ENCODE measurements around the gene TSPAN9.

TSPAN9 gene

DNA sequence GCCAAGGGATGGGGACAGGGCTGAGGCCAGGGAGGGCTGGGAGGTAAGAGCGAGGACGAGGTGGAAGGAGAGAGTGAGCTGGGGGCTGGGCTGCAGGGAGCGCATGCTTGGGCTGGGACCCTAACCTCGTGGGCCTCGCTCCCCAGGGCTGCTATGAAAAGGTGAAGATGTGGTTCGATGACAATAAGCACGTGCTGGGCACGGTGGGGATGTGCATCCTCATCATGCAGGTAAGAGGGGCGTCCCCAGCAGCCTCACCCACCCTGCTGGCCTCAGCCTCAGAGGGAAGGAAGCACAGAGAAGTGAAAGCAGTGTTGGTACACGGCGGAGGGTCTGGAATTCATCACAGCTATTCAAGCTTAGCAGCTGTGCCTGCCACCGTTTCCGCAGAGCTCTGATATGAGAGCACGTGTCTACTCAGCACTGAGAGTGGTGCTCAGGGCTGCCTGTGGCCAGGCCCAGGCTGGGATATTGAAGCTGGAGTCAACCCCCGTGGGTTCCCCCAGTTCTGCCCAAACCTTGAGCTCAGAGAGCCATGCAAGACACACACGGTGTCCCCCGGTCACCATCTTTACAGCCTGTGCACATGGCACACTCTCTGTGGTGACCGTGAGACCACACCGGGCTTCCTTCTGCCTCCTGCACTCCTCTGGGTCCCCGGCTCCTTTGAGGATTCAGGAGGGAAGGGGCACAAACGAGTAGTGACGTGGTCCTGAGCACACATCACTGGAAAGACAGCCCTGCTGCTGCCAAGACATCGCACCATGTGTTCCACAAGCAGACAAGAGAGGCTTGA is 204.6 kb downstream of the TSPAN9 start:
- Histone ChIP-seq H3K79me2 (ENCODE audit: control insufficient read depth, insufficient read depth, low read length) (no peaks in the 10 kb centered on the region), H3K4me3 (ENCODE audit: low read length) (no peak overlapping the region), H3K56ac (ENCODE audit: low read length) (no peak overlapping the region), H3K27ac (ENCODE audit: low read depth, low read length) (no peak overlapping the region), H3K4me1 (ENCODE audit: control insufficient read depth, low read depth, low read length) (no peaks in the 10 kb centered on the region), H3K36me3 (ENCODE audit: control insufficient read depth, insufficient read depth, low read length) (no peaks in the 10 kb centered on the region), H3K18ac (ENCODE audit: low read length) (no peak overlapping the region), H3K4ac (ENCODE audit: low read depth, low read length) (no peak overlapping the region), H3K23ac (ENCODE audit: low read length) (no peak overlapping the region), H4K5ac (ENCODE audit: low read length) (no peak overlapping the region), H2BK5ac (ENCODE audit: low read length) (no peak overlapping the region), H2BK120ac (ENCODE audit: low read depth, low read length) (no peak overlapping the region), H3K4me2 (ENCODE audit: low read length) (no peak overlapping the region), H3K79me1 (ENCODE audit: low read length) (no peaks in the 10 kb centered on the region), H4K8ac (ENCODE audit: low read depth, low read length) (no peak overlapping the region), H2BK15ac (replicated peaks; ENCODE audit: low read depth) (no peak overlapping the region), H2AK5ac (ENCODE audit: low read length) (no peak overlapping the region), H3K27me3 (ENCODE audit: insufficient read depth, low read length, poor library complexity) (no peaks in the 10 kb centered on the region), H3K9ac (ENCODE audit: low read length) (no peak overlapping the region)
- no CpG with 5 or more reads among the region's 23 CpGs for WGBS (ENCODE audit: extremely low coverage, insufficient coverage, low lambda C conversion rate)
- no peak for DNase-seq

DNA sequence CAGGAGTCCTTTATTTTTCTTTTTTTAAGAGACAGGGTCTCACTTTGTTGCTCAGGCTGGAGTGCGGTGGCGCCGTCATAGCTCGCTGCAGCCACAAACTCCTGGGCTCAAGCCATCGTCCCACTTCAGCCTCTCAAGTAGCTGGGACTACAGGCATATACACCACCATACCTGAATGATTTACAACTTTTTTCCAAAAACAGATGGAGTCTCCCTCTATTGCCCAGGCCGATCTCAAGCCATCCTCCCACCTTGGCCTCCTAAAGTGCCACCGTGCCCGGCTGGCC is 205.1 kb downstream of the TSPAN9 start:
- no peak overlapping the region for H3K4me2 ChIP-seq (ENCODE audit: low read length)
- H3K56ac ChIP-seq (ENCODE audit: low read length): no peak overlapping the region
- H3K4me1 ChIP-seq (ENCODE audit: control insufficient read depth, low read depth, low read length): no peaks in the 10 kb centered on the region
- H2AK5ac ChIP-seq (ENCODE audit: low read length): no peak overlapping the region
- H2BK15ac ChIP-seq (replicated peaks; ENCODE audit: low read depth): no peak overlapping the region
- H3K27me3 ChIP-seq (ENCODE audit: insufficient read depth, low read length, poor library complexity): no peaks in the 10 kb centered on the region
- H3K36me3 ChIP-seq (ENCODE audit: control insufficient read depth, insufficient read depth, low read length): no peaks in the 10 kb centered on the region
- no peak overlapping the region for H4K5ac ChIP-seq (ENCODE audit: low read length)
- no peak overlapping the region for H2BK120ac ChIP-seq (ENCODE audit: low read depth, low read length)
- no peaks in the 10 kb centered on the region for H3K79me1 ChIP-seq (ENCODE audit: low read length)
- H2BK5ac ChIP-seq (ENCODE audit: low read length): no peak overlapping the region
- DNase-seq: no peak
- H4K8ac ChIP-seq (ENCODE audit: low read depth, low read length): no peak overlapping the region
- no CpG with 5 or more reads among the region's 8 CpGs for WGBS (ENCODE audit: extremely low coverage, insufficient coverage, low lambda C conversion rate)
- no peak overlapping the region for H3K9ac ChIP-seq (ENCODE audit: low read length)
- H3K4me3 ChIP-seq (ENCODE audit: low read length): no peak overlapping the region
- H3K18ac ChIP-seq (ENCODE audit: low read length): no peak overlapping the region
- H3K79me2 ChIP-seq (ENCODE audit: control insufficient read depth, insufficient read depth, low read length): no peaks in the 10 kb centered on the region
- no peak overlapping the region for H3K27ac ChIP-seq (ENCODE audit: low read depth, low read length)
- H3K23ac ChIP-seq (ENCODE audit: low read length): no peak overlapping the region
- H3K4ac ChIP-seq (ENCODE audit: low read depth, low read length): no peak overlapping the region

DNA sequence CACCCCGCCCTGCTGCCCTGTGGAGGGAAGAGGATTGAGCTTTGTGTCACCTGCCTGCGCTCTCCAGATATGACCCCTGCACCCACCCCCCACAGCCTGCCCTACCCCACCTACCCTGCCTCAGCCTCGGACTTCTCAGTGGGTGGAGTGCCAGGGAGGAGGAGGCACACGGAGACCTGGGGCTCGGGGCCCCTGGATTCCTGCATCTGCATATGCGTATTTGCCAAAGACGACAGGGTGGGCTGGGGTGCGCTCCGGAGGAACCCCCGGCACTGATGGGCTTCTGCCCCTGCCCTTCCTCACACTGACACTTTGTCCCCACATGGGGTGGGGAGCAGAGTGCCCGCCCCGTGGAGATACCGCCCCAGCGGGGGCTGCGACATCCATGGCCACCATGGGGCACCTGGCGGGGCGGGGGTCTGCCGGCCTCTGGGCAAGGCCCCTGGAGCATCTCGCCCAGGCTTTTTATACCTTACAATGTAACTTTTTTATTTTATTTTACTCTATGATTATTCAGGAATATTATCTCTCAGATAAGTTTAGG is 206.0 kb downstream of the TSPAN9 start:
- no peak overlapping the region for H3K4me3 ChIP-seq (ENCODE audit: low read length)
- H3K4me1 ChIP-seq (ENCODE audit: control insufficient read depth, low read depth, low read length): no peaks in the 10 kb centered on the region
- H3K56ac ChIP-seq (ENCODE audit: low read length): no peak overlapping the region
- H3K23ac ChIP-seq (ENCODE audit: low read length): no peak overlapping the region
- H2BK5ac ChIP-seq (ENCODE audit: low read length): no peak overlapping the region
- H3K79me2 ChIP-seq (ENCODE audit: control insufficient read depth, insufficient read depth, low read length): no peaks in the 10 kb centered on the region
- no peaks in the 10 kb centered on the region for H3K36me3 ChIP-seq (ENCODE audit: control insufficient read depth, insufficient read depth, low read length)
- no peak overlapping the region for H2AK5ac ChIP-seq (ENCODE audit: low read length)
- no peak overlapping the region for H3K27ac ChIP-seq (ENCODE audit: low read depth, low read length)
- no peak overlapping the region for H4K8ac ChIP-seq (ENCODE audit: low read depth, low read length)
- H3K27me3 ChIP-seq (ENCODE audit: insufficient read depth, low read length, poor library complexity): no peaks in the 10 kb centered on the region
- H4K5ac ChIP-seq (ENCODE audit: low read length): no peak overlapping the region
- no peak overlapping the region for H3K4ac ChIP-seq (ENCODE audit: low read depth, low read length)
- H2BK15ac ChIP-seq (replicated peaks; ENCODE audit: low read depth): no peak overlapping the region
- DNase-seq: no peak
- no peak overlapping the region for H2BK120ac ChIP-seq (ENCODE audit: low read depth, low read length)
- H3K18ac ChIP-seq (ENCODE audit: low read length): no peak overlapping the region
- no peaks in the 10 kb centered on the region for H3K79me1 ChIP-seq (ENCODE audit: low read length)
- H3K9ac ChIP-seq (ENCODE audit: low read length): no peak overlapping the region
- WGBS (ENCODE audit: extremely low coverage, insufficient coverage, low lambda C conversion rate): no CpG with 5 or more reads among the region's 19 CpGs
- H3K4me2 ChIP-seq (ENCODE audit: low read length): no peak overlapping the region

DNA sequence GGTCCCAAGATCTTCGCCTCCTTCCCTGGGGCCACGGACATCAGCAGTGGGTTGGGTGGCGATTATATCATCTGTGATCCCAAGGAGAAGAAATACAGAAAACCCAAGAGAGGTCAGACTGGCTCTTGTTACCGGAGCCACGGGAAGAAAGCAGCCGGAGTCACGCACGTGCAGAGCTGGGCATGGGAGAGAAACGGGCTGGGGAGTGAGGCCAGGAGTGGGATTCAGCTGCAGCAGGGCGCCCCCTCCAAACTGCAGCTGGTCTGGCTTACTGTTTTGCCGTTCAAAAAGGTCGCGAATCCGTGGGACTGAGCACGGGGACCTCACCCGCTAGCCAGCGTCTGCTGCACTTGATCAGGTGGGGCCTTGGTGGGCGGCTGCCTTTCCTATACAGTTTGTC is 207.2 kb downstream of the TSPAN9 start:
- H3K56ac ChIP-seq (ENCODE audit: low read length): no peak overlapping the region
- H3K9ac ChIP-seq (ENCODE audit: low read length): no peak overlapping the region
- no peak overlapping the region for H2BK5ac ChIP-seq (ENCODE audit: low read length)
- WGBS (ENCODE audit: extremely low coverage, insufficient coverage, low lambda C conversion rate): no CpG with 5 or more reads among the region's 18 CpGs
- H3K23ac ChIP-seq (ENCODE audit: low read length): no peak overlapping the region
- no peak overlapping the region for H2BK120ac ChIP-seq (ENCODE audit: low read depth, low read length)
- H4K8ac ChIP-seq (ENCODE audit: low read depth, low read length): no peak overlapping the region
- no peak for DNase-seq
- no peaks in the 10 kb centered on the region for H3K27me3 ChIP-seq (ENCODE audit: insufficient read depth, low read length, poor library complexity)
- H3K79me1 ChIP-seq (ENCODE audit: low read length): no peaks in the 10 kb centered on the region
- H3K18ac ChIP-seq (ENCODE audit: low read length): no peak overlapping the region
- no peak overlapping the region for H3K27ac ChIP-seq (ENCODE audit: low read depth, low read length)
- H3K4ac ChIP-seq (ENCODE audit: low read depth, low read length): no peak overlapping the region
- no peaks in the 10 kb centered on the region for H3K4me1 ChIP-seq (ENCODE audit: control insufficient read depth, low read depth, low read length)
- no peaks in the 10 kb centered on the region for H3K79me2 ChIP-seq (ENCODE audit: control insufficient read depth, insufficient read depth, low read length)
- H4K5ac ChIP-seq (ENCODE audit: low read length): no peak overlapping the region
- no peaks in the 10 kb centered on the region for H3K36me3 ChIP-seq (ENCODE audit: control insufficient read depth, insufficient read depth, low read length)
- no peak overlapping the region for H2BK15ac ChIP-seq (replicated peaks; ENCODE audit: low read depth)
- no peak overlapping the region for H2AK5ac ChIP-seq (ENCODE audit: low read length)
- no peak overlapping the region for H3K4me3 ChIP-seq (ENCODE audit: low read length)
- H3K4me2 ChIP-seq (ENCODE audit: low read length): no peak overlapping the region

DNA sequence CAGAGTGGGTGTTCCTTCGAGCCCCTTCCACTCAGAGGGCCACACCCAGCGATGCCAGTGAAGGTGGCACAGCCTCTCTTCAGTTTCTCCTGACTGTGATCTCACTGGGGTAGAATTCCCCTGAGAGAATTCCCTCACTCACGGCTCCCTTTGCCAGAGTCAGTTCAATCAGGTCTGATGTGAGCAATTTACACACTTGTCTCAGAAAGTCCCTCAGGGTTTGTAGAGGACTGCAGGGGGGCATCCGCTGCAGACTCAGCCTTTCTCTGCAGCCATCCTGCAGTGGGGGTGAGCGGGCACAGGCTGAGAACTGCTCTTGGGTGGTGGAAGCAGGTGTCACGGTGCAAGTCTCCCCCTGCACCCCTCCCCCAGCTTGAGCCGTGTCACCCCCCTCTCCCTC is 208.4 kb downstream of the TSPAN9 start:
- H3K4me1 ChIP-seq (ENCODE audit: control insufficient read depth, low read depth, low read length): no peaks in the 10 kb centered on the region
- H2BK15ac ChIP-seq (replicated peaks; ENCODE audit: low read depth): no peak overlapping the region
- no peak overlapping the region for H4K5ac ChIP-seq (ENCODE audit: low read length)
- no peak overlapping the region for H2BK120ac ChIP-seq (ENCODE audit: low read depth, low read length)
- H3K36me3 ChIP-seq (ENCODE audit: control insufficient read depth, insufficient read depth, low read length): no peaks in the 10 kb centered on the region
- WGBS (ENCODE audit: extremely low coverage, insufficient coverage, low lambda C conversion rate): no CpG with 5 or more reads among the region's 7 CpGs
- no peak overlapping the region for H3K18ac ChIP-seq (ENCODE audit: low read length)
- H3K23ac ChIP-seq (ENCODE audit: low read length): no peak overlapping the region
- no peak overlapping the region for H4K8ac ChIP-seq (ENCODE audit: low read depth, low read length)
- H3K4ac ChIP-seq (ENCODE audit: low read depth, low read length): no peak overlapping the region
- no peak overlapping the region for H3K4me3 ChIP-seq (ENCODE audit: low read length)
- no peak overlapping the region for H3K27ac ChIP-seq (ENCODE audit: low read depth, low read length)
- no peak for DNase-seq
- H2AK5ac ChIP-seq (ENCODE audit: low read length): no peak overlapping the region
- no peaks in the 10 kb centered on the region for H3K27me3 ChIP-seq (ENCODE audit: insufficient read depth, low read length, poor library complexity)
- H3K9ac ChIP-seq (ENCODE audit: low read length): no peak overlapping the region
- no peaks in the 10 kb centered on the region for H3K79me2 ChIP-seq (ENCODE audit: control insufficient read depth, insufficient read depth, low read length)
- H3K56ac ChIP-seq (ENCODE audit: low read length): no peak overlapping the region
- H3K79me1 ChIP-seq (ENCODE audit: low read length): no peaks in the 10 kb centered on the region
- no peak overlapping the region for H2BK5ac ChIP-seq (ENCODE audit: low read length)
- H3K4me2 ChIP-seq (ENCODE audit: low read length): no peak overlapping the region

DNA sequence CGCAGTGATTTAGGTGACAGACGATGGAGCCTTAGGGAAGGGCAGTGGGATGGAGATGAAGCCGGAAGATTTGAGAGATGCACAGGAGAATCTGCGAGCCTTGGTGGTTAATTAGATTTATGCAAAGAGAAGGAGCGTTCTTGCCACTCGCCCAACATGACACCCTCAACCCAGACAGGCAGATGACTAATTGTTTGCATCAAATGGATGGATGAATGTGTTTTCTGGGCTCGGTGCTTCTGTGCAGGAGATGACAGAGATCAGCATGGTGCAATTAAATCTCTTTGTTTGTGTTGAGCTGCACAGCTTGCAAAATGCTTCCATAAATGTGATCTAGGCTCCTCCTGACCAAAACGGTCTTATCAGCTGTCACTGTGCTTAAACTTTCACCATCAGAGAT is 211.5 kb downstream of the TSPAN9 start:
- Histone ChIP-seq H2BK15ac (replicated peaks; ENCODE audit: low read depth) (no peak overlapping the region), H2BK120ac (ENCODE audit: low read depth, low read length) (no peak overlapping the region), H3K79me2 (ENCODE audit: control insufficient read depth, insufficient read depth, low read length) (no peaks in the 10 kb centered on the region), H3K4me3 (ENCODE audit: low read length) (no peak overlapping the region), H3K18ac (ENCODE audit: low read length) (no peak overlapping the region), H4K5ac (ENCODE audit: low read length) (no peak overlapping the region), H3K4me1 (ENCODE audit: control insufficient read depth, low read depth, low read length) (no peaks in the 10 kb centered on the region), H3K27ac (ENCODE audit: low read depth, low read length) (no peak overlapping the region), H3K9ac (ENCODE audit: low read length) (no peak overlapping the region), H3K56ac (ENCODE audit: low read length) (no peak overlapping the region), H3K23ac (ENCODE audit: low read length) (no peak overlapping the region), H3K79me1 (ENCODE audit: low read length) (no peaks in the 10 kb centered on the region), H2BK5ac (ENCODE audit: low read length) (no peak overlapping the region), H3K36me3 (ENCODE audit: control insufficient read depth, insufficient read depth, low read length) (no peaks in the 10 kb centered on the region), H2AK5ac (ENCODE audit: low read length) (no peak overlapping the region), H3K27me3 (ENCODE audit: insufficient read depth, low read length, poor library complexity) (no peaks in the 10 kb centered on the region), H3K4ac (ENCODE audit: low read depth, low read length) (no peak overlapping the region), H3K4me2 (ENCODE audit: low read length) (no peak overlapping the region), H4K8ac (ENCODE audit: low read depth, low read length) (no peak overlapping the region)
- WGBS (ENCODE audit: extremely low coverage, insufficient coverage, low lambda C conversion rate): no CpG with 5 or more reads among the region's 8 CpGs
- DNase-seq: no peak
